ENCODE results near the gene EIF3J.

GRCh38 chr15:44554934-44555723 lies 18.2 kb downstream of the EIF3J start:
- no peak for TF ChIP-seq GABPA (IDR thresholded peaks at IDR 0.05 in 1 of 2, conservative IDR thresholded peaks at IDR 0.05 in 1 of 2)
- TF ChIP-seq MAX (IDR thresholded peaks at IDR 0.05) = no peak
- no peak for TF ChIP-seq CTCF (IDR thresholded peaks at IDR 0.05; ENCODE audit: low read depth, low read length, missing input control)

All from liver (tissue), 3 donors.